Subcutaneous adipose tissue (tissue), 4 donors: Measurements from ENCODE around the gene RNF150. TPM values are rescaled to one million over a fixed set of nuclear protein-coding genes. Genes with fewer than 3 reads are reported as not detected.

Experiments
- total RNA-seq, 4 donors: library from RNA; depleted of rRNA; stranded (reverse); fragments of >200 nt; gene quantifications; one replicate each; pipeline ENCODE4 v1.1.0, GENCODE V29; 2016
- TF ChIP-seq, protein P1 (sequence below): fragments of 450-650 bp; IDR thresholded peaks from one replicate; pipeline ENCODE4 v1.5.1; 2016; ENCODE audit warnings: low read depth, mild to moderate bottlenecking, control low read depth, antibody characterized with exemption, moderate library complexity

The RNF150 gene
- total RNA-seq, 4 donors from 2014 or later = 8.6 to 44.8 (median 22.6) TPM

DNA sequence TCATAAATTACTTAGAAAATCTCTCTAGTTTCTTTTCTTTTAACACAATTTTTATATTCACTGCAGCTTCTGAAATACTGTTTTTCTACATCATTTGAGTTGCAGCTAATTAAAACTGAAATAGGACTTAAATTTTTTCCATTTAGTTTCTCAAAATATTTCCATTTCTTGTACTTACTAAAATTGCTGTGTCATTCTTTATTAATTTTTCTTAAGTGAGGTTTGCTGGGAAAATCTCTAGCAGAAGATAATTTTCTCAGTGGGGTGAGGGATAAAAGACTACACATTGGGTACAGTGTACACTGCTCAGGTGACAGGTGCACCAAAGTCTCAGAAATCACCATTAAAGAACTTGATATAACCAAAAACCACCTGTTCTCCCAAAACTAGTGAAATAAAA, 57.7 kb downstream of the RNF150 start:
- TF ChIP-seq, protein P1, sequence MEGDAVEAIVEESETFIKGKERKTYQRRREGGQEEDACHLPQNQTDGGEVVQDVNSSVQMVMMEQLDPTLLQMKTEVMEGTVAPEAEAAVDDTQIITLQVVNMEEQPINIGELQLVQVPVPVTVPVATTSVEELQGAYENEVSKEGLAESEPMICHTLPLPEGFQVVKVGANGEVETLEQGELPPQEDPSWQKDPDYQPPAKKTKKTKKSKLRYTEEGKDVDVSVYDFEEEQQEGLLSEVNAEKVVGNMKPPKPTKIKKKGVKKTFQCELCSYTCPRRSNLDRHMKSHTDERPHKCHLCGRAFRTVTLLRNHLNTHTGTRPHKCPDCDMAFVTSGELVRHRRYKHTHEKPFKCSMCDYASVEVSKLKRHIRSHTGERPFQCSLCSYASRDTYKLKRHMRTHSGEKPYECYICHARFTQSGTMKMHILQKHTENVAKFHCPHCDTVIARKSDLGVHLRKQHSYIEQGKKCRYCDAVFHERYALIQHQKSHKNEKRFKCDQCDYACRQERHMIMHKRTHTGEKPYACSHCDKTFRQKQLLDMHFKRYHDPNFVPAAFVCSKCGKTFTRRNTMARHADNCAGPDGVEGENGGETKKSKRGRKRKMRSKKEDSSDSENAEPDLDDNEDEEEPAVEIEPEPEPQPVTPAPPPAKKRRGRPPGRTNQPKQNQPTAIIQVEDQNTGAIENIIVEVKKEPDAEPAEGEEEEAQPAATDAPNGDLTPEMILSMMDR = no peak

DNA sequence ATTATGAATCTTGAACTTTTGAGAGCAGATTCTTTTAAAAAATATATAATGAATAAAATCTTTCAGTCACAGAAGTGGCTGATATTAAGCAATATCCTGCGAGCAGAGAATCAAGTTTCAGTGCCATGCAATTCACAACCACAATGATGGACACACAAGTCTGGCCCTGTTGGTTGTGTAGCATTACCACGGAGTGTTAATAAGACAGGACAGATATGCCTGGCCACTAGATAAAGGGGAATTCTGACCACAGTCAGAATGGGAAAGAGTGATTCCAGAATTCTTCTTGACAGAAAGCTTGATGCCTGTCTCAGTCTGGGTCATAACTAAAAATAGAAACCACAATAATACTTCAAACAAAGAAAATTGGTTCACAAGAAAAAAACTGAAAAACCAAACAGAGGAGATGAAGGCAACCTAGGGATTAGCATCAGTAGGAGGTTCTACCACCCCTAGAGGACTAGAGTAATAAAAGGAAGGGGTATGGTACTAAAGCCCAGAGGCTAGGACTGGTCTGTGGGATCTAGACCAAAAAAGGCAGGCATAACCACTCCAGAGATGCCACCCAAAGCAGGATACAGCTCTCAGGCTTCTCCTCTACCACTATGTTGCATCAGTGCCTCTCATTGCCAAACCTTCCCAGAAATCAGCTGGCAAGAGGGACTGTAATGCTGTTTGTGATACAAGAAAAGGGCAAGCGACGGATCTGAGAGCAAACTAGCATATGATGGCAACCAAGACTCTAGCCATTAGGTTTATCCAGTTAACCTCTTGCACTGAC, 59.0 kb downstream of the RNF150 start:
- TF ChIP-seq, protein P1 = no peak

DNA sequence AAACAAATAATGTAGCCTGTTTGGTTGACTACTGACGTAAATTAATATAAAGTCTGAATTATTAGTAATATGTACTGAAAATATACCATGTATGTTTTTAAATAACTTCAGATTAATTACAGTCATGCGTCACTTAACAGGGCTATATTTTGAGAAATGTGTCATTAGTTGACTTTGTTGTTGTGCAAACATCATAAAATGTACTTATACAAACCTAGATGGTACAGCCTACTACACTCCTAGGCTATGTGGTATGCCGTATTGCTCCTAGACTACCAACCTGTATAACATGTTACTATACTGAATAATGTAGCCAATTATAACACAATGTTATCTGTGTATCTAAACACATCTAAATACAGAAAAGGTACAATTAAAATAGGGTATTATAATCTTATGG, 66.6 kb downstream of the RNF150 start:
- TF ChIP-seq, protein P1 = no peak

DNA sequence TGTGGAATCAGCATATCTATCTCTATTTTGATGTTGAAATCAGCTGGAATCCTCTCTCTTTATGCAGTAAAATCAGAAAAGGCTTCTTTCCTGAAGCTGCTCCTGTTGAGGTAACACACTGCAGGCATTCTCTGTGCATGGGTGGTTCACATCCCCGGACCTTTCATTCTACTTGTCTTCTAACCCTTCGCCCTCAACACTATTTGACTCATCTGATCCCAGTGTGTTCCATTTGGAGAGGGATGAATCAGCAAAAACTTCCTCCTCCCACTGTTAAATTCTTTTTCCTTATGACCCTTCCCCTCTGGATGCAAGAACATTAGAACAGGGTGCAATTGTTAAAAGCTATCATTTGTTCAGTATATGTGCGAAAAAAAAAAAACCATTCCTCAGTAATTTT, 67.4 kb downstream of the RNF150 start:
- TF ChIP-seq, protein P1 = no peak

DNA sequence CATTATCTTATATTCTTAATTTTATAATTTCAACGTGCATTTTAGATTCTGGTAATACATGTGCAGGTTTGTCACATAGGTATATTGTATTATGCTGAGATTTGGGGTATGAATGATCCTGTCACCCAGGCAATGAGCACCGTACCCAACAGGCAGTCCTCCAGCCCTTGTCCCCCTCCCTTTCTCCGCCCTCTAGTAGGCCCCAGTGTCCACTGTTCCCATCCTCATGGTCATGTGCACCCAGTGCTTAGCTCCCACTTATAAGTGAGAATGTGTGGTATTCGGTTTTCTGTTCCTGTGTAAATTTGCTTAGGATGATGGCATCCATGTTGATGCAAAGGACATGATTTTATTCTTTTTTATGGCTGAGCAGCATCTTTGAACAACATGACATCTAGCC, 70.6 kb downstream of the RNF150 start:
- TF ChIP-seq, protein P1 = no peak

DNA sequence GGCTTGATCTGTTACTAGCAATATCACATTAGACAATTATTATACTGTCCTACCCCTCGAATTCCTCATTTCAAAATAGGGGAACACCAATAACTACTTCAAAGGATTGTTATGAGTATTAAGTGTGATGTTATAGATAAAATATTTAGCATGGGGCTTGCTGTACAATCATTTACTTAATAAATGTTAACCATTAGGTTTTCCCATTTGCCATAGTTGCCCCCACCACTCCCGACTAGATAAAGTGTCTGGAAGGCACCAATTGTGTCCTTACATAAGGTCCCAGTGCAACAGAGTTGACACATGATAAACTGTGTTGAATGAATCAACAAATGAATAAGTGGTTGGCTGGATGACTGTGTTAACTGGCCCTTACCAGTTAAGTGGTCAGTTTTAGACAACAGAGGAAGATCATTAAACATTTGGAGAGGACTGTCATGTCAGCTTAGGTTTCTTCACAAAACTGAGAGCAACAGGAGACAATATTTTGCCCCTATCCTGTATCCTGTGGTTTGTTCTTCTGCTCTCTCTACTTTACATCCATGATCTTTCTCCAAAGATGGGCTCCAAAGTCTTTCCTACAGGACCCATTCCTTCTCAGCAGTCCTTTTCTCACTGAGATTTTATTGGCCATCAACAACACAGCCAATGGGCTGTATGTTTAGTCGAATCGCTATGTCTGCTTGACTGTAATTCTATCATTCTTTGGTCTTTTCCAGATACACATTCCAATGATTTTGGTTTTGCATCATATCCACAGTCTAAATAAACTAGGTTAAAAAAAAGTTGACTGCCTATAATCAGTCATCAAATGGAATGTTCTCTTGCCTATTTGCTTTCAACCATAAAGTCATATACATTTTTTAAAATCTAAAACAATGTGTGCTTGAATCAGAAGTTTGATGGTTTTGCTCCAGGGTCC, 74.4 kb downstream of the RNF150 start:
- TF ChIP-seq, protein P1 = no peak

DNA sequence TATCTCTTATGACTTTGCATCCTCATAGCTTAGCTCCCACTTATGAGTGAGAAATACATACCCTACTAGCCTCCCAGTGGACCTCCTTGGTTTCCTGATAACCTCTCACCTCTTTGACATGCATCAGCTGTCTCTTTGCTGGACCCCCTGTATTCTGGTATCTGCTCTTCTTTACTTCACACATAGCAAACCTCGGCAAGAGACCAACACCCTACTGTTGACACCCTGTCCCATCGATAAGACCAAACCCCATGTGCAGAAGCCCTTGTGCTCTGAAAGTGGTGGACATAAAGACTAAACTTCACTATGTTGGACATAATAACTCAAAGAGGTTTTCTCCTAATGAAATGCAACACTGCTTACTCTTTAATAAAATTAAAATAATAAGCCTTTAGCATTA, 75.7 kb downstream of the RNF150 start:
- TF ChIP-seq, protein P1 = no peak
